Measurements from ENCODE around the gene RTN4R.
"Not testable (repeated sequence)": the region's sequence is repeated elsewhere in the genome, so short reads cannot be mapped to it uniquely, and the experiment has no call there.

GRCh38 chr22:20270190-20271113, 2.3 kb upstream of the RTN4R start:
- TF ChIP-seq, protein P1, sequence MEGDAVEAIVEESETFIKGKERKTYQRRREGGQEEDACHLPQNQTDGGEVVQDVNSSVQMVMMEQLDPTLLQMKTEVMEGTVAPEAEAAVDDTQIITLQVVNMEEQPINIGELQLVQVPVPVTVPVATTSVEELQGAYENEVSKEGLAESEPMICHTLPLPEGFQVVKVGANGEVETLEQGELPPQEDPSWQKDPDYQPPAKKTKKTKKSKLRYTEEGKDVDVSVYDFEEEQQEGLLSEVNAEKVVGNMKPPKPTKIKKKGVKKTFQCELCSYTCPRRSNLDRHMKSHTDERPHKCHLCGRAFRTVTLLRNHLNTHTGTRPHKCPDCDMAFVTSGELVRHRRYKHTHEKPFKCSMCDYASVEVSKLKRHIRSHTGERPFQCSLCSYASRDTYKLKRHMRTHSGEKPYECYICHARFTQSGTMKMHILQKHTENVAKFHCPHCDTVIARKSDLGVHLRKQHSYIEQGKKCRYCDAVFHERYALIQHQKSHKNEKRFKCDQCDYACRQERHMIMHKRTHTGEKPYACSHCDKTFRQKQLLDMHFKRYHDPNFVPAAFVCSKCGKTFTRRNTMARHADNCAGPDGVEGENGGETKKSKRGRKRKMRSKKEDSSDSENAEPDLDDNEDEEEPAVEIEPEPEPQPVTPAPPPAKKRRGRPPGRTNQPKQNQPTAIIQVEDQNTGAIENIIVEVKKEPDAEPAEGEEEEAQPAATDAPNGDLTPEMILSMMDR (IDR thresholded peaks at IDR 0.05), result not testable (repeated sequence)
- not testable (repeated sequence) for TF ChIP-seq POLR2A (IDR thresholded peaks at IDR 0.05)

Data from adrenal gland (tissue), 5 donors.